ENCODE data around the gene AKAP6. TPM values are rescaled to one million over a fixed set of nuclear protein-coding genes. Genes with fewer than 3 reads are reported as not detected.
"Not testable (repeated sequence)": the region's sequence is repeated elsewhere in the genome, so short reads cannot be mapped to it uniquely, and the experiment has no call there.

AKAP6 gene
- polyA plus RNA-seq, 3 donors from 2014 or later = not detected

DNA sequence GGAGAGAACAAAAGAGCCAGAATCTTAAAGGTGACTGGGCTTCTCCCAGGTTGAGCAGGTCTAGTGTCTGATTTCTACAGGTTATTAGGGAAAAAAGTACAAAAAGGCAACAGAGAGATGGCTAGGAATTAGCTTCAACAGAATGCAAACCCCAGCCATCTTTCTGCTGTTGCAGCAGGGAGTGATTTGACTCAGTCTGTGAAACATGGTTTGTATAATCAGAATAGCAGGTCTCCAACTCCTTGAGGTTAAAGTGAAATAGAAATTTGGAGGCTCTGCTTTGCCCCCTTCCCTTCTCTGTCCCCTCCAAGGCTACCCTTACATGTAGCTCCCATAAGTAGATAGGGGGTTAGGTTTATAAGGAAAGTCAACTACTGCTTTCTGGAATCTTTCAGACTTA, 105.8 kb downstream of the AKAP6 start:
- peaks cover 0 to 2% (median 0%) of the 10 kb centered on the region in 3 donors for H3K27me3 Mint-ChIP-seq (ENCODE audit: low read depth in 3 of 3)
- H3K9me3 Mint-ChIP-seq = peaks cover 0 to 8% (median 2%) of the 10 kb centered on the region in 6 donors
- no peaks in the 10 kb centered on the region for H3K36me3 Mint-ChIP-seq
- DNase-seq = no peak
- no peak overlapping the region for H3K27ac Mint-ChIP-seq
- no peak overlapping the region for H3K4me3 Mint-ChIP-seq
- peaks cover 0 to 8% of the 10 kb centered on the region in 2 donors for H3K4me1 Mint-ChIP-seq

DNA sequence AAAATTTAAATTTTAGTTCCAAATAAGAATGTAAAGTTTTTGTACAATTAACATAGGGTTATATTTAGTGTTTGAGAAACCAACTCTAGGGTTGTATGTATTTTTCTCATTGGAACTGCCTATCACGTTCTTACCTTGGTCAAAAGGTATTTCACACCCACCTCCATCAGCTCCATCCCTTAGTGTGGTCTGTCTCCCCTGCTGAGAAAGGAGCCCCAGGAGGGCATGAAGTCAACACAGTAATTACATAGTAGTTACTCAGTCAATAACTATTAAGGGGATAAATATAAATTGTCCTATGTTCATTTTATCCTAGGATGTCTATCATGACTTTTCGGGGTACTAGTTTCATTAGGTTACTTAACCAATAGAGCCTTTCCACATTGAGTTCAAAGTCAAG, 106.3 kb downstream of the AKAP6 start:
- DNase-seq = no peak
- Mint-ChIP-seq H3K4me1 (peaks cover 0 to 8% of the 10 kb centered on the region in 2 donors), H3K36me3 (no peaks in the 10 kb centered on the region), H3K27me3 (ENCODE audit: low read depth in 3 of 3) (peaks cover 0 to 2% (median 0%) of the 10 kb centered on the region in 3 donors), H3K27ac (no peak overlapping the region), H3K4me3 (no peak overlapping the region), H3K9me3 (peaks cover 0 to 8% (median 2%) of the 10 kb centered on the region in 6 donors)

DNA sequence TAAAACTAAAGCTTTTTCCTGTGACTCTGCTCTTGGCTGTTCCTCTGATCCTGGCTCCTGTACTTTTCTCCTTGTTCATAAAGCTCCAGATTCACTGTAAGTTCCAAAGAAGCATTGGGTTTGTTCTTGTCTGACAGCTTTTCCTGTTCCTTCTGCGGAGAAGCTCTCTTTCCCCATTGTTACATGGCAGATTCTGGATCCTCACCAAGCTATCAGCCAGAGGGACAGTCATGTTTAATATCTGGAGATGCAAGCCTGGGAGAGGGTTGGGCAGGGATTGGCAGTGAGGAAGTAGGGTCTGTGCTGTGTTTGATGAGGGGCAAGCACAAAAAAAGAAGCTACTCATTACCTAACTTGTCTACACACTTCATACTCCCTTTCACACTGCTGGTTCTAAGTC, 107.9 kb downstream of the AKAP6 start:
- Mint-ChIP-seq H3K27me3 (ENCODE audit: low read depth in 3 of 3) (peaks cover 0 to 2% (median 0%) of the 10 kb centered on the region in 3 donors), H3K9me3 (peaks cover 0 to 8% (median 2%) of the 10 kb centered on the region in 6 donors), H3K4me3 (no peak overlapping the region), H3K27ac (no peak overlapping the region), H3K36me3 (no peaks in the 10 kb centered on the region), H3K4me1 (peaks cover 0 to 8% of the 10 kb centered on the region in 2 donors)
- no peak for DNase-seq

DNA sequence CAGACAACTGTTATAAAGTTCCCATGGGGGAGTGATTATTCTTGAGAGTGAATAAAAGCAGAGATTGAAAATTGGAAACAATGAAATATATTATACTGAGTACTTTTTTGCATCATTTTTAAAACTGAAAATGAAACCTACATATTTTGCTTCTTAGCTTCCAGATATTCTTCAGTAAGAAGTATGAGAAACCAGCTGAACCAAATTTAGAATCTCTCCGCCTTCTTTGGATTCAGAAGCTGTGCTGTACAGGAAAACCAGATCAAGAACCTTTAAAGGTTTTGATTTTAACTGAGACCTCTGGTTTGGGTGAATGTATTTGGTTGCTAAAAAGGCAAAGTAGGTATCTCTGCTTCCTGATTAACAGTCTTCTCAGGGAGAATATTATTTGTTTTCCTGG, 109.4 kb downstream of the AKAP6 start:
- Mint-ChIP-seq H3K9me3 (peaks cover 0 to 9% (median 5%) of the 10 kb centered on the region in 6 donors), H3K27ac (no peak overlapping the region), H3K4me1 (peaks cover 0 to 8% of the 10 kb centered on the region in 2 donors), H3K27me3 (ENCODE audit: low read depth in 3 of 3) (peaks cover 0 to 2% (median 2%) of the 10 kb centered on the region in 3 donors), H3K36me3 (no peaks in the 10 kb centered on the region), H3K4me3 (no peak overlapping the region)
- DNase-seq = no peak

DNA sequence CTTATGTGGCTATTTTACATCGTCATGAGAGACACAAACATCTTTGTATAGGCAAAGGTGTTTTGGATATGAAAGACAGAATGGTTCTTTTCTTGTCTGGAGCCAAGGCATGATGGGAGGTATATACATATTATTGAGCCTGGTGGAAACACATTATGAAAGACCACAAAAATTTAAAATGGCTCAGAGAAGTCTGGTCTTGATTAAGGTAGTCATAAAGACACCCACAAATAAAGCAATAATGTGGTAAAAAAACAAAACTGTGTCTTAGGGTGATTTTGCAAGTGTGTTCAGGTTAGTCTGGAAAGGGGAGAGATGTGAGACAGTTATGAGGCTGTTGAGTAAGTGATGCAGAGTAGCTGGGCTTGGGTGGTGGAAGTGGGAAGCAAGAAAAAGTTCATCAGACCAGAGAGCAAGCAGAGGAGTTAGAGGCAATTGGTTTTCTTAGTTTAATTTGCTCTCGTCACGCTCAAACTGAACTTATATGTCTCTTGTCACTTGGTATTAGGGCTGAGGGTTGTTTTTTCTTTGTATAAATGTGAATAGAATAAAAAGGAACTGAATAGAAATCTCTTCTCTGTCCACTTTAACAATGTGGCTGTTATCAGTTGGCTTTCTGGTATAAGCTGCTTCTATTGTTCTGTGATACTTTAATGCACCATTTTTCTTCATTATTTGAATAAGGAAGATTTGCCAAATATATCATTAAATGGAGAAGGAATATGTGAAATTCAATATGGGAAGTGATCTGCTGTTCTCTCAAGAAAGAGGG, 115.0 kb downstream of the AKAP6 start:
- DNase-seq = no peak
- H3K4me1 Mint-ChIP-seq = no peaks in the 10 kb centered on the region
- H3K4me3 Mint-ChIP-seq = no peak overlapping the region
- no peaks in the 10 kb centered on the region for H3K36me3 Mint-ChIP-seq
- peaks cover 0 to 19% (median 3%) of the 10 kb centered on the region in 6 donors for H3K9me3 Mint-ChIP-seq
- H3K27me3 Mint-ChIP-seq (ENCODE audit: low read depth in 3 of 3) = peaks cover 0 to 4% (median 0%) of the 10 kb centered on the region in 3 donors
- no peak overlapping the region for H3K27ac Mint-ChIP-seq

DNA sequence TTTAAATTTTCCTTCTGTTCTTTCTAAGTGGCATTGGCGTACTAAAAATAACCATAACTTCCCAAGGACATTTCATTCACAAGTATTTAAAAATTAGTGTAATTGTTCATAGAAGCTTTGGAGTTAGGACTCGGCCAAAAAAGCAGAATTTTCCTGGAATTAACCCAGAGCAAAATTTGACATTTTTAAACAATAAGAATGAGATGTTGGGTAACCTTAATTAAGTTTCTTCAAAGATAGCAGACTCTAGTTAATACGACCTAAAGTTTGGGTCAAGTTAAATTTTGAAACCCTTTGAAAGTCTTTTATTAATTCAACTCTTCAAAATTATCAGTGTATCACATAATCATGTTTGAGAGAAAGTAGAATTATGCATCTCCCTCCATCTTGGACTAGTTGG, 118.3 kb downstream of the AKAP6 start:
- H3K9me3 Mint-ChIP-seq = peaks cover 0 to 12% (median 3%) of the 10 kb centered on the region in 6 donors
- no peak for DNase-seq
- H3K27ac Mint-ChIP-seq = no peak overlapping the region
- peaks cover 0 to 4% (median 0%) of the 10 kb centered on the region in 3 donors for H3K27me3 Mint-ChIP-seq (ENCODE audit: low read depth in 3 of 3)
- no peak overlapping the region for H3K4me3 Mint-ChIP-seq
- H3K36me3 Mint-ChIP-seq = no peaks in the 10 kb centered on the region
- H3K4me1 Mint-ChIP-seq = no peaks in the 10 kb centered on the region

DNA sequence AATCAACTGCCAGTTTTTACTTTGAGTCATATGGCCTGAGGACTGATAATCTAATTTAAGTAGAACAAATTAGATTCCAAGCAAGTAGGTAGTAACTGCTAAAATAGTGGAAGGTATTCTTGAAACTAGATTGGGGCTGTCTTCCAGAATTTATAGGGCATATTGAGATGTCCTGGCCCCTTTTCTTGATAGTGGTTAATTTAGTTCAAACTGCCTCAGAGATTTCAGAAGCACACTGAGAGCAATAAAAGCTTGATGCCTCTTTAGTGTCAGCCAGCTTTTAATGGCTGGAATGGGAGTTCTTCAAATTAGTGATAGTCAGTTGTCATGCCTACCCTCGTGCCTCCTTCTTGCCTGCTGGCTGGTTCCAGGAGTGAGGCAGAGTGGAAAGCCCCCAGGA, 120.5 kb downstream of the AKAP6 start:
- H3K4me3 Mint-ChIP-seq = no peak overlapping the region
- peaks cover 0 to under 1% (median 0%) of the 10 kb centered on the region in 3 donors for H3K27me3 Mint-ChIP-seq (ENCODE audit: low read depth in 3 of 3)
- DNase-seq = no peak
- no peak overlapping the region for H3K27ac Mint-ChIP-seq
- H3K4me1 Mint-ChIP-seq = no peaks in the 10 kb centered on the region
- H3K36me3 Mint-ChIP-seq = no peaks in the 10 kb centered on the region
- peaks cover 0 to 4% (median 3%) of the 10 kb centered on the region in 6 donors for H3K9me3 Mint-ChIP-seq

DNA sequence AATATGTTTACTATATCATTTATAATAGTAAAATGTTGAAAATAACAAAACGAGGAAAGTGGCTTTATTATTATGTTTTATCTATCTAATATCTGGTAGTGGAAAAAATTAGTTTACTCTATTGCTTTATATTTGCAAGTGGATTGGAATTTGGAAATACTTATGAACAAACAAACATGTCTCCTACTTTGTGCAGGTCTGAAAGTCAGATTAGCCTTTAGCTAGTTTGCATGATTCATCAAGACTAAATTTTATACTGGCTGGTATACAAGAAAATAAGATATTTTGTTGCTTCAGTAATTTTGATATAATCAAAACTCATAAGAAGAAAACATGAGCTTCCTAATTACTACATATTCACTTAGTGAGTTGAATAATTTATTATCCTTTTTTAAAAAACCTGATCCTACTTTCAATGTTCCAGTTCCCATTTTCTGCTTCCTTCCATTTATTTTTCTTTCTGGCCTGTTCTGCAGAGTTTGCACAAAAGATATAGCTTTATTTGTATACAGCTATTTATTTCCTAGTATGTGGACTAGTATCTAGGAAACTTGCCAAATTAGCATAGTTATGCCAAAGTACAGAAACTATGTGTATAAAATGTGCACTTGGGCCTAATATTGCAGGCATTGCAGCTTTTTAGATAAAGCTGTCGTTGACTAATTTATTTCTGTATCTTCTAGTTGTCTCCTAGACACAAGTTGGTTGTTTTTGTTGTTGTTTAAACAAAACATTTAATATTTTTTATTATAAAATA, 122.0 kb downstream of the AKAP6 start:
- Mint-ChIP-seq H3K4me3 (no peak overlapping the region), H3K9me3 (peaks cover 0 to 10% (median 1%) of the 10 kb centered on the region in 6 donors), H3K36me3 (no peaks in the 10 kb centered on the region), H3K4me1 (no peaks in the 10 kb centered on the region), H3K27ac (no peak overlapping the region), H3K27me3 (ENCODE audit: low read depth in 3 of 3) (peaks cover 0 to 2% (median 0%) of the 10 kb centered on the region in 3 donors)
- DNase-seq = no peak

DNA sequence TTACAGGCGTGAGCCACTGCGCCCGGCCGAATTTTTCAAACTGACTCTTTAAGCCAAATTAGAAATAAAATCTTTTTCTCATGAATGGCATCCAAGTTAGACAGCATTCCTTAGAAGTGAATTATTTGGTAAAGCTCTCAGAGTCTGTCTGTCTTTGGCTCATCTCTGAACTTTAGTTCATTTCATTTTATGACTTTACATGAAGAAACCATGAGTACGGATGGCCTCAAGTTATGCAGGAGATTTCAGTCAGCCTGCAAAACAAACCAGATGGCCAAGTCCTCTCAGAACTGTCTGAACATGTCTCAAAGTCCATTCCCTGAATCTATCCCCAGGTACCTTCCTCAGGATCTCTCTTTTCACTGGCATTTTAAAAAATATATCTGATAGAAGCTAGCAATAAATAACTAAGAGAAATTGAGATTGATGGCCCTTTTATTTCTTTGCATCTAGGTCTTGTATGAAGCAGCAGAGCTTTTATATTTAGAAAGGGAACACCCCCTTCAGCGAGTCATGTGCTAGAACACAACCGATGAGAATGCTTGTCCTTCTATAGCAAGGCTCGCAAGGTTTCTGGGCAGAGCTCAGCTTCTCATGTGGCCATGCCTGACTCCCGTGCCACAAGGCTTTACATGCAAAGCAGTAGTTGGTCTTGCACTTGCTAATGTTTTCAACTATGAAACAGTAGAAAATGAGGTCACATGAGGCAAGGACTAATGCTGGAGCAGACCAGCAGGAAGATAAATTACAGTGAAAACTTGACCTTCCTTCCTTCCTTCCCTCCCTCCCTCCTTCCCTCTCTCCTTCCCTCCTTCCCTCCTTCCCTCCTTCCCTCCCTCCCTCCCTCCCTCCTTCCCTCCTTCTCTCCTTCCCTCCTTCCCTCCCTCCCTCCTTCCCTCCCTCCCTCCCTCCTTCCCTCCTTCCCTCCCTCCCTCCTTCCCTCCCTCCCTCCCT, 125.0 kb downstream of the AKAP6 start:
- Mint-ChIP-seq H3K4me3 (no peak overlapping the region), H3K4me1 (no peaks in the 10 kb centered on the region), H3K9me3 (peaks cover 0 to 7% (median 0%) of the 10 kb centered on the region in 6 donors), H3K27ac (no peak overlapping the region), H3K36me3 (no peaks in the 10 kb centered on the region), H3K27me3 (ENCODE audit: low read depth in 3 of 3) (peaks cover 0 to 3% (median 0%) of the 10 kb centered on the region in 3 donors)
- no peak for DNase-seq

DNA sequence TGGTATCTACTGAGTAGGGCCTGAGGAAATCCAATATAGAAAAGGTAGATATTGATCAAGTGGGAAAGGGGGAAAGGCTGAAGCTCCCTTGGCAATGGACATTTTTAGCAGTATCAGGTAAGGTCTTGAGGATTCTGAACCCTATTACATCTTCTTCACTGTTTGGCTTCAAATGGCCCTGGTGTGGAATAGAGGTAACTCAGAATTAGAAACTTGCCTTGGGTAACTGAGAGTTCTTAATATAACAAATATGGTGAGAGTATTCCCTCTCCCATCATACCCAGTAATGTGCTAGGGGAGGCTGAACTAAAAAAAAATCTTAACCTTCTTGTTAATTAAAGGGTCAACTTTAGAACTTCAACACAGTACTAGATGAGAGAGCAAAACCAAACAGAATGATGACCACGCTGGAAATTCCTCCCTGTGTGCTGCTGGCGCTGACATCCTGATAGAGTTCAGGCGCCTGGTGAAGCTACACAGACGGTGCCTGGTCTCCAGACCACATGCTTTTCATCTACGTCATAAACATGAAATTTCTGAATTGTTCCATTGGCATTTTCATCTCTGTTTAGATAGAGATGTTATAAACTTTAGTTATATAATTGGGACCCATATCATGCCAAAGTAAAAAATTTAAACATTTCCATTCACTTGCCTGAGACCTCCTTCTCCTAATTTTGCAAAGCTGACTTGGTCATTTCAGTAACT, 128.3 kb downstream of the AKAP6 start:
- Mint-ChIP-seq H3K27me3 (ENCODE audit: low read depth in 3 of 3) (peaks cover 1 to 5% (median 2%) of the 10 kb centered on the region in 3 donors), H3K36me3 (peaks cover 0 to under 1% (median 0%) of the 10 kb centered on the region in 3 donors), H3K27ac (no peak overlapping the region), H3K4me3 (no peak overlapping the region), H3K9me3 (peaks cover 0 to 19% (median 4%) of the 10 kb centered on the region in 6 donors), H3K4me1 (no peaks in the 10 kb centered on the region)
- no peak for DNase-seq

DNA sequence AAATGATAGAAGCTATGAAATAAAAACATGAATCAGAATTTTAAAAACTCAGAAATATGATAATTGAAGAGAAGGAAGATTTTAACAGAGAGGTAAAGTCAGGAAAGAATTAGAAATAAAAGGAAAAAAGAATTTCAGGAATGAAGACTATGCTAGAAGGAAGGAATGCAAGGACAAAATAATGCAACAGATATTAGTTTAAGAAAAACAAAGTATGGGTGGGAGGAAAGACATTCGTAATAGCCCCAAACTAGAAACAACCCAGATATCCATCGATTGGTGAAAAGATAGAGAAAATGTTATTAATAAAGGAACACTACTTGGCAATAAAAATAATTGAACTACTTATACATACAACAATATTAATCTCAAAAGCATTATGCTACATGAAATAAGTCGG, 129.6 kb downstream of the AKAP6 start:
- Mint-ChIP-seq H3K4me1 (no peaks in the 10 kb centered on the region), H3K27ac (no peak overlapping the region), H3K4me3 (no peak overlapping the region), H3K9me3 (peaks cover 2 to 30% (median 5%) of the 10 kb centered on the region in 6 donors), H3K36me3 (peaks cover 0 to 3% (median 0%) of the 10 kb centered on the region in 3 donors), H3K27me3 (ENCODE audit: low read depth in 3 of 3) (peaks cover 2 to 5% (median 2%) of the 10 kb centered on the region in 3 donors)
- no peak for DNase-seq

DNA sequence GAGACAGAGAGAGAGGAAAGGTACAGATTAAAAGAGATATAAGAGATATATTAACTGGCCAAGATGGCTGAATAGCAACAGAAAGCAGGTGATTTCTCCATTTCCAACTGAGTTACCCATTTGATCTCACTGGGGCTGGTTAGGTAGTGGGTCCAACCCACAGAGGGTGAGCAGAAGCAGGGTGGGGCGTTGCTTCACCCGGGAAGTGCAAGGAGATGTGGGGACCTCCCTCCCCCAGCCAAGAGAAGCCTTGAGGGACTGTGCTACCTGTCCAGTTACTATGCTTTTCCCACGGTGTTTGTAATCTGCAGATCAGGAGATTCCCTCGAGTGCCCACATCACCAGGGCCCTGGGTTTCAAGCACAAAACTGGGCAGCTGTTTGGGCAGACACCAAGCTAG, 131.2 kb downstream of the AKAP6 start:
- DNase-seq = no peak
- peaks cover 0 to 3% (median 0%) of the 10 kb centered on the region in 3 donors for H3K36me3 Mint-ChIP-seq
- H3K4me3 Mint-ChIP-seq = no peak overlapping the region
- H3K9me3 Mint-ChIP-seq = peaks cover 2 to 32% (median 7%) of the 10 kb centered on the region in 6 donors
- no peak overlapping the region for H3K27ac Mint-ChIP-seq
- H3K27me3 Mint-ChIP-seq (ENCODE audit: low read depth in 3 of 3) = peaks cover 2 to 5% (median 4%) of the 10 kb centered on the region in 3 donors
- H3K4me1 Mint-ChIP-seq = no peaks in the 10 kb centered on the region

DNA sequence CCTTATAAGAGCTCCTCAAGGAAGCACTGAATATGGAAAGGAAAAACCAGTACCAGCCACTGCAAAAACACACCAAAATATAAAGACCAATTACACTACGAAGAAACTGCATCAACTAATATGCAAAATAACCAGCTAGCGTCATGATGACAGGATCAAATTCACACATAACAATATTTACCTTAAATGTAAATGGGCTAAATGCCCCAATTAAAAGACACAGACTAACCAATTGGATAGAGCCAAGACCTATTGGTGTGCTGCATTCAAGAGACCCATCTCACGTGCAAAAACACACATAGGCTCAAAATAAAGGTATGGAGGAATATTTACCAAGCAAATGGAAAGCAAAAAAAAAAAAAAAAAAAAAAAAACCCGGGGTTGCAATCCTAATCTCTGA, 133.5 kb downstream of the AKAP6 start:
- DNase-seq; H3K4me3 Mint-ChIP-seq; H3K36me3 Mint-ChIP-seq; H3K4me1 Mint-ChIP-seq; H3K27me3 Mint-ChIP-seq (ENCODE audit: low read depth in 3 of 3); H3K27ac Mint-ChIP-seq: not testable (repeated sequence)
- peaks cover 2 to 25% (median 8%) of the 10 kb centered on the region in 6 donors for H3K9me3 Mint-ChIP-seq

All from immature natural killer cell (primary cell).